Omental fat pad (tissue), 4 donors: Measurements from ENCODE around the gene TTC1. TPM values are rescaled to one million over a fixed set of nuclear protein-coding genes. Genes with fewer than 3 reads are reported as not detected.

ENCODE experiments used
- ATAC-seq: fragments of 150-250 bp; one replicate; pipeline ENCODE4 v1.9.1; 2016; ENCODE audit warnings: mild to moderate bottlenecking, moderate library complexity; ENCODE audit not compliant: low FRiP score
- DNase-seq: peaks from one replicate; pipeline ENCODE4 v3.0.0-alpha.2; 2019; ENCODE audit warnings: low spot score
- total RNA-seq, 4 donors: library from RNA; depleted of rRNA; stranded (reverse); fragments of >200 nt; gene quantifications; one replicate each; pipeline ENCODE4 v1.1.0, GENCODE V29; 2016
- TF ChIP-seq, protein P1 (sequence below), 3 donors: fragments of 450-650 bp; IDR thresholded peaks; one replicate each; pipeline ENCODE4 v1.5.1; 2016 to 2017; ENCODE audit warnings: antibody characterized with exemption in 3 of 3, mild to moderate bottlenecking in 3 of 3, moderate library complexity in 2 of 3

Gene TTC1
- total RNA-seq, 4 donors from 2014 or later, result 27.3 to 36.4 (median 27.8) TPM

DNA sequence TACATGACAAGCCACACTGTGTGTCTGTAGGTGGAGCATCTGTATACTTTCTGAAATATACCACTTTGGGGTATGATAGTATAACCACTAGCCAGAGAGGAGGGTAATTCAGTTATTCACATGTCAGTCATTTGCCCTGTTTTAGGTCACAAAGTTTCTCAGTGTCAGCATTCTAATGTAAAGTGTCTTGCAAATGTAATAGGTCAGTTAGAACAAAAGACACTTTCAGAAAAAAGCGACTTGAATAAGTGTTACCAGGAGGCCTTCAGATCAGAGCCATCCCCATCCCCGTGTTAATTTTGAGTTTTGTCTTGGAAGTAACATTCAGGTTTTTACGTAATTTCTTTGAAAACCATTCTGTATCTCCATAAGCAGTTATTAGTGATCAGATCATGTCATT lies 33.7 kb downstream of the TTC1 start:
- DNase-seq (no peak), ATAC-seq (no peak)
- TF ChIP-seq, protein P1, sequence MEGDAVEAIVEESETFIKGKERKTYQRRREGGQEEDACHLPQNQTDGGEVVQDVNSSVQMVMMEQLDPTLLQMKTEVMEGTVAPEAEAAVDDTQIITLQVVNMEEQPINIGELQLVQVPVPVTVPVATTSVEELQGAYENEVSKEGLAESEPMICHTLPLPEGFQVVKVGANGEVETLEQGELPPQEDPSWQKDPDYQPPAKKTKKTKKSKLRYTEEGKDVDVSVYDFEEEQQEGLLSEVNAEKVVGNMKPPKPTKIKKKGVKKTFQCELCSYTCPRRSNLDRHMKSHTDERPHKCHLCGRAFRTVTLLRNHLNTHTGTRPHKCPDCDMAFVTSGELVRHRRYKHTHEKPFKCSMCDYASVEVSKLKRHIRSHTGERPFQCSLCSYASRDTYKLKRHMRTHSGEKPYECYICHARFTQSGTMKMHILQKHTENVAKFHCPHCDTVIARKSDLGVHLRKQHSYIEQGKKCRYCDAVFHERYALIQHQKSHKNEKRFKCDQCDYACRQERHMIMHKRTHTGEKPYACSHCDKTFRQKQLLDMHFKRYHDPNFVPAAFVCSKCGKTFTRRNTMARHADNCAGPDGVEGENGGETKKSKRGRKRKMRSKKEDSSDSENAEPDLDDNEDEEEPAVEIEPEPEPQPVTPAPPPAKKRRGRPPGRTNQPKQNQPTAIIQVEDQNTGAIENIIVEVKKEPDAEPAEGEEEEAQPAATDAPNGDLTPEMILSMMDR (IDR thresholded peaks at IDR 0.05), result no peak

- no peak for ATAC-seq
- DNase-seq, result no peak
- TF ChIP-seq, protein P1 (IDR thresholded peaks at IDR 0.05), result no peak
Measured at GRCh38 chr5:160044391-160044804, 35.5 kb downstream of the TTC1 start.

GRCh38 chr5:160044967-160045366 lies 36.0 kb downstream of the TTC1 start:
- TF ChIP-seq, protein P1 (IDR thresholded peaks at IDR 0.05), result no peak
- ATAC-seq (no peak), DNase-seq (no peak)

- ATAC-seq, result no peak
- DNase-seq, result no peak
- TF ChIP-seq, protein P1 (IDR thresholded peaks at IDR 0.05), result no peak
Measured at GRCh38 chr5:160047423-160047822, 38.5 kb downstream of the TTC1 start.

DNA sequence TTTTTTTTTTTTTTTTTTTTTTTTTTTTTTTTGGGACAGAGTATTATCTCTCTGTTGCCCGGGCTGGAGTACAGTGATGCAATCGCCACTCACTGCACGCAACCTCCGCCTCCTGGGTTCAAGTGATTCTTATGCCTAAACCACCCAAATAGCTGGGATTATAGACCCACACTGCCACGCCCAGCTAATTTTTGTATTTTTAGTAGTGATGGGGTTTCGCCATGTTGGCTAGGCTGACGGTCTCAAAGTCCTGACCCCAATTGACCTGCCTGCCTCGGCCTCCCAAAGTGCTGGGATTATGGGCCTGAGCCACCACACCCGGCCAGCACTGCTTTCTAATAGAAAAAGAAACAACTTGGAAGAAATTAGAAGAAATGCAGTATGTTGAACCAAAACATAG lies 39.2 kb downstream of the TTC1 start:
- no peak for ATAC-seq
- TF ChIP-seq, protein P1 (IDR thresholded peaks at IDR 0.05), result no peak
- no peak for DNase-seq

DNA sequence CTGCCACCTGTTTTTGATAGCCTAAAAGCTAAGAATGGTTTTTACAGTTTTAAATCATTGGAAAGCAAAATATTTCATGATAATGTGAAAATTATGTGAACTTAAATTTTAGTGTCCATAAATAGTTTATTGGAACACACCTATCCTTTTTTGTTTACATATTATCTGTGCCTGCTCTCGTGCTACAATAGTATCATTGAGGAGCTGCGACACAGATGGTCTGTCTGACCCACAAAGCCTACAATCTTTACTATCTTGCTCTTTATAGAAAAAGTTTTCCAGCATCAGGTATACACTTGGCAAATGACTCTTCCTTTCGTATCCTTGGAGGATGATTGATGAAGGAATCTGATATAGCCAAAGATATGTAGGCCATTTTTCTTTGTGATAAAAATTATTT lies 40.2 kb downstream of the TTC1 start:
- ATAC-seq, result no peak
- DNase-seq, result no peak
- TF ChIP-seq, protein P1 (IDR thresholded peaks at IDR 0.05), result no peak

- TF ChIP-seq, protein P1 (IDR thresholded peaks at IDR 0.05), result no peak
- ATAC-seq (no peak), DNase-seq (no peak)
Measured at GRCh38 chr5:160054047-160054446, 45.1 kb downstream of the TTC1 start.
